Measurements from ENCODE around the gene DUSP7. TPM values are rescaled to one million over a fixed set of nuclear protein-coding genes. Genes with fewer than 3 reads are reported as not detected.

DUSP7 gene
- total RNA-seq, 1 experiment from 2014 or later: 20.1 TPM

DNA sequence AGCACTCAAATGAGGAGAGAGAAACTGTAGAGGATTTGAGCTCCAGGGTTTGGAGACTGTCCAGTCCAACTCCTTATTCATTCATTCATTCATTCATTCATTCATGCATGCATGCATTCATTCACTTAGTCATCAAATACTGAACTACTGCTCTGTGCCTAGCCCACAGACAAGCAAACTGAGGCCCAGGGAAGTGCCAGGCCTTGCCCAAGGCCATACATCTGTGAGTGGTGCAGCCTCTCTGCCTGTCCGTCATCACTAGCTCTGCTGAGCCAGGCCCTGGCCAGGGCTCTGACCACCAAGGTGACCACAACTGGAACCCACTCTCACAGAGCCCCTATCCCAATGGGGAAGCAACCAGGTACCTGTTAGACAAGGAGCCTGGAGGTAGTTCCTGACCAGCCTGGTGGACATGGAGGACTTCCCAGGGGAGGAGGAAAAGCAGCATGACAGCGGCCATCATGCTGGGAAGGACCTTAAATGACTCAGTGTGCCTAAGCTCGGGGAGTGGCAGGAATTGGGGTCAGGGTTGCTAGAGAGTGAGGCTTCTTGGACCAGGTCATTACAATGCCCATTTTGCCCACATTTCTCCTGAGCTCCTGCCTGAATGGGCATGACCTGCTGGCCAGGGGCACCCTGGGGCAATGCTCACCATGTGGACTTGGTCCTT is 33.1 kb downstream of the DUSP7 start:
- BruUV-seq (replicated peaks): no TSS peak
- Histone ChIP-seq H3K27ac (ENCODE audit: low read depth, low read length, poor library complexity, severe bottlenecking) (no peak overlapping the region), H3K4me3 (ENCODE audit: low read depth, low read length, poor library complexity, severe bottlenecking) (no peak overlapping the region), H3K27me3 (replicated peaks; ENCODE audit: insufficient read depth, low read depth, low read length, poor library complexity) (no peaks in the 10 kb centered on the region), H3K9me3 (ENCODE audit: low read depth, low read length, poor library complexity, severe bottlenecking) (no peaks in the 10 kb centered on the region), H3K36me3 (ENCODE audit: insufficient read depth, low read length, poor library complexity, severe bottlenecking) (no peaks in the 10 kb centered on the region), H3K4me1 (ENCODE audit: insufficient read depth, low read length, poor library complexity, severe bottlenecking) (peaks cover 10% of the 10 kb centered on the region)
- ChIA-PET CTCF (no interaction called here), POLR2A (ENCODE audit: low non-redundant PET) (no interaction called here)
- intact Hi-C loops (cut with micrococcal nuclease; ENCODE audit: unreplicated experiment): no loop called here
- TF ChIP-seq EZH2 (IDR thresholded peaks at IDR 0.05; ENCODE audit: borderline replicate concordance, low read depth, low read length, poor library complexity, severe bottlenecking) (no peak), CTCF (conservative IDR thresholded peaks at IDR 0.05; ENCODE audit: low read depth, low read length) (no peak)
- DNase-seq (ENCODE audit: low spot score): no peak

GRCh38 chr3:52022323-52023100 is 33.9 kb downstream of the DUSP7 start:
- no peaks in the 10 kb centered on the region for H3K9me3 ChIP-seq (ENCODE audit: low read depth, low read length, poor library complexity, severe bottlenecking)
- peaks cover 10% of the 10 kb centered on the region for H3K4me1 ChIP-seq (ENCODE audit: insufficient read depth, low read length, poor library complexity, severe bottlenecking)
- no peaks in the 10 kb centered on the region for H3K27me3 ChIP-seq (replicated peaks; ENCODE audit: insufficient read depth, low read depth, low read length, poor library complexity)
- TF ChIP-seq CTCF (conservative IDR thresholded peaks at IDR 0.05; ENCODE audit: low read depth, low read length): no peak
- TF ChIP-seq EZH2 (IDR thresholded peaks at IDR 0.05; ENCODE audit: borderline replicate concordance, low read depth, low read length, poor library complexity, severe bottlenecking): no peak
- CTCF ChIA-PET: no interaction called here
- no peak overlapping the region for H3K4me3 ChIP-seq (ENCODE audit: low read depth, low read length, poor library complexity, severe bottlenecking)
- BruUV-seq (replicated peaks): no TSS peak
- POLR2A ChIA-PET (ENCODE audit: low non-redundant PET): no interaction called here
- DNase-seq (ENCODE audit: low spot score): no peak
- no peaks in the 10 kb centered on the region for H3K36me3 ChIP-seq (ENCODE audit: insufficient read depth, low read length, poor library complexity, severe bottlenecking)
- no peak overlapping the region for H3K27ac ChIP-seq (ENCODE audit: low read depth, low read length, poor library complexity, severe bottlenecking)
- intact Hi-C loops (cut with micrococcal nuclease; ENCODE audit: unreplicated experiment): no loop called here

DNA sequence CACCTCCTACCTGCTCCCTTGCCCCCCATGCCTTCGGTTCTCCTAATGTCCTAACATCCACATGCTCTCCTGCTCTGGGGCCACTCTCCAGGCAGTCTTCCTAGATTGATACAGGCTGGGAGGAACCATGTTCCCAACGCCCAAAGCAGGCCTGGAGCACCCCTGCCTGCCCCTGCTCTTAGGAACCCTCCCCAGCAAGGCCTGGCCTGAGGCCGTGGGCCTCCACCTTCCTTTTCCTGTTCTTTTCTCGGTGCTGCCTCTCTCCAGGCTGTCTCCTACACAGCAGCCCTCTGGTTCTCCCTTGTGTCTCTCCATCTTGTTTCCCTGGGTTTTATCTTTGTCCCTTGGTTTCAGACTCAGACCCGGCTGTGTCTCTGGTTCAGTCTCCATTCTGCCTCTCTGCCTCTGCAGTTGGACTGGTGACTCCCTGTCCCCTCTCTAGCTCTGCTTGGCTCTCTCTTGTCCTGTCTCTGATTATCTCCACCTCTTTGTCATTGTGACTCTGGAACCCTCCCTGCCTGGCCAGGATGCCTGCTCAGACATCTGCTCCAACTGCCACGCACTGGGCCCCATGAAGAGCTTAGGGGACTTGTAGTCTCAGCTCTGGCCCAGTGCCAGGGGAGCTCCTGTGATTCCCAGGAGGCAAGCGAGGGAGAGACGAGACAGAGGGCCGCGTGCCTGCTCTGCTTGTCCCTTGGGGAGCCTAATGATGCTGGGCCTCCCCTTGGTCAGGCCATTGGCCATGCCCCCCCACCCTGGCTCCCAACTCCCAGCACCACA is 34.7 kb downstream of the DUSP7 start:
- peak; percentile 75 for DNase-seq (ENCODE audit: low spot score)

More for the DNA sequence above, 34.7 kb downstream of the DUSP7 start:
- H3K4me3 ChIP-seq (ENCODE audit: low read depth, low read length, poor library complexity, severe bottlenecking): no peak overlapping the region
- peak overlapping the region; percentile 11 for H3K27ac ChIP-seq (ENCODE audit: low read depth, low read length, poor library complexity, severe bottlenecking)
- no peak for TF ChIP-seq EZH2 (IDR thresholded peaks at IDR 0.05; ENCODE audit: borderline replicate concordance, low read depth, low read length, poor library complexity, severe bottlenecking)
- H3K9me3 ChIP-seq (ENCODE audit: low read depth, low read length, poor library complexity, severe bottlenecking): no peaks in the 10 kb centered on the region
- H3K27me3 ChIP-seq (replicated peaks; ENCODE audit: insufficient read depth, low read depth, low read length, poor library complexity): no peaks in the 10 kb centered on the region
- ChIA-PET CTCF (no interaction called here), POLR2A (ENCODE audit: low non-redundant PET) (no interaction called here)
- BruUV-seq (replicated peaks): no TSS peak
- intact Hi-C loops (cut with micrococcal nuclease; ENCODE audit: unreplicated experiment): no loop called here
- peaks cover 10% of the 10 kb centered on the region for H3K4me1 ChIP-seq (ENCODE audit: insufficient read depth, low read length, poor library complexity, severe bottlenecking)
- no peaks in the 10 kb centered on the region for H3K36me3 ChIP-seq (ENCODE audit: insufficient read depth, low read length, poor library complexity, severe bottlenecking)

Data from A673 (cell line).